Calu3 (cell line): Measurements from ENCODE around the gene PJA1. TPM values are rescaled to one million over a fixed set of nuclear protein-coding genes. Genes with fewer than 3 reads are reported as not detected.

Experiments
- BruUV-seq: library from RNA; stranded (reverse); fragments of 400-500 nt; replicated peaks from 2 replicates; lab custom pipeline; 2021; lab: Mats Ljungman, UMichigan
- CTCF ChIA-PET: fragments of 300-600 bp; sonication (Branson Sonifier 250); formaldehyde crosslinking; loops from one replicate; lab custom pipeline; 2022; ENCODE audit warnings: antibody characterized with exemption; lab: Charles Lee
- DNase-seq: peaks from one replicate; pipeline ENCODE4 v3.0.0; 2022
- H3K27ac Mint-ChIP-seq: one replicate; pipeline ENCODE4 v1.8.0; 2022; ENCODE audit warnings: mixed read lengths; ENCODE audit not compliant: unreplicated experiment
- H3K27me3 Mint-ChIP-seq: one replicate; pipeline ENCODE4 v1.8.0; 2022; ENCODE audit warnings: mixed read lengths; ENCODE audit not compliant: unreplicated experiment
- H3K36me3 Mint-ChIP-seq: one replicate; pipeline ENCODE4 v1.8.0; 2022; ENCODE audit warnings: mild to moderate bottlenecking, moderate library complexity, mixed read lengths; ENCODE audit not compliant: insufficient read depth, unreplicated experiment
- H3K4me1 Mint-ChIP-seq: one replicate; pipeline ENCODE4 v1.8.0; 2022; ENCODE audit warnings: mild to moderate bottlenecking, low read depth, mixed read lengths; ENCODE audit not compliant: unreplicated experiment
- H3K4me3 Mint-ChIP-seq: one replicate; pipeline ENCODE4 v1.8.0; 2022; ENCODE audit warnings: mild to moderate bottlenecking, low read depth, moderate library complexity, mixed read lengths; ENCODE audit not compliant: unreplicated experiment
- H3K9me3 Mint-ChIP-seq: one replicate; pipeline ENCODE4 v1.8.0; 2022; ENCODE audit warnings: low read depth, mixed read lengths; ENCODE audit not compliant: unreplicated experiment
- CTCF ChIP-seq: fragments of 200-600 bp; IDR thresholded peaks from one replicate; pipeline ENCODE4 v1.8.0; 2022; ENCODE audit warnings: antibody characterized with exemption; ENCODE audit not compliant: unreplicated experiment
- intact Hi-C: fragments of 100-400 bp; cut with micrococcal nuclease; formaldehyde crosslinking; loops from one replicate; pipeline ENCODE4 v1.10.0; 2022; ENCODE audit not compliant: unreplicated experiment
- total RNA-seq: library from RNA; stranded (reverse); gene quantifications from 2 replicates; pipeline ENCODE4 v1.2.3, GENCODE V29; 2022

Gene PJA1
- total RNA-seq, 1 experiment from 2014 or later: 45.6 TPM

GRCh38 chrX:69195192-69195591, 29.9 kb upstream of the PJA1 start:
- no peak for TF ChIP-seq CTCF
- CTCF ChIA-PET: no interaction called here
- Mint-ChIP-seq H3K4me3 (no peak overlapping the region), H3K27ac (no peak overlapping the region), H3K9me3 (no peaks in the 10 kb centered on the region), H3K36me3 (no peaks in the 10 kb centered on the region), H3K4me1 (no peaks in the 10 kb centered on the region), H3K27me3 (no peaks in the 10 kb centered on the region)
- no TSS peak for BruUV-seq
- intact Hi-C loops: no loop called here
- DNase-seq: no peak

- BruUV-seq: no TSS peak
These were observed 27.4 kb upstream of the PJA1 start for GRCh38 chrX:69192603-69193002.

GRCh38 chrX:69189576-69190371, 24.5 kb upstream of the PJA1 start:
- Mint-ChIP-seq H3K4me3 (no peak overlapping the region), H3K9me3 (no peaks in the 10 kb centered on the region), H3K27ac (no peak overlapping the region), H3K4me1 (peaks cover 8% of the 10 kb centered on the region), H3K27me3 (no peaks in the 10 kb centered on the region), H3K36me3 (no peaks in the 10 kb centered on the region)
- CTCF ChIA-PET: interaction anchor here (1.3 kb wide), 1 partner anchor 11 kb away, joined by 3 read pairs; no protein-coding TSS in a partner anchor
- no peak for TF ChIP-seq CTCF
- DNase-seq: no peak
- intact Hi-C loops: no loop called here
- no TSS peak for BruUV-seq

More at GRCh38 chrX:69192603-69193002, 27.4 kb upstream of the PJA1 start:
- no peak overlapping the region for H3K27ac Mint-ChIP-seq
- H3K9me3 Mint-ChIP-seq: no peaks in the 10 kb centered on the region
- no peak overlapping the region for H3K4me3 Mint-ChIP-seq
- no peak for TF ChIP-seq CTCF
- no peaks in the 10 kb centered on the region for H3K27me3 Mint-ChIP-seq
- CTCF ChIA-PET: no interaction called here
- no peaks in the 10 kb centered on the region for H3K4me1 Mint-ChIP-seq
- H3K36me3 Mint-ChIP-seq: no peaks in the 10 kb centered on the region
- no peak for DNase-seq
- intact Hi-C loops: no loop called here

- Mint-ChIP-seq H3K36me3 (no peaks in the 10 kb centered on the region), H3K27me3 (peaks cover 3% of the 10 kb centered on the region), H3K27ac (no peak overlapping the region), H3K9me3 (no peaks in the 10 kb centered on the region), H3K4me3 (no peak overlapping the region), H3K4me1 (peaks cover 8% of the 10 kb centered on the region)
- CTCF ChIA-PET: no interaction called here
- intact Hi-C loops: no loop called here
- BruUV-seq: no TSS peak
- no peak for TF ChIP-seq CTCF
- DNase-seq: no peak
These were observed 21.4 kb upstream of the PJA1 start for GRCh38 chrX:69186651-69187050.
